Prostate gland (tissue), 2 donors: ENCODE data around the gene ZC3H10.

Experiments used
- CTCF ChIP-seq, 4 experiments: fragments of 200-600 bp in 2 of 4; fragments of 450-650 bp in 2 of 4; sonication (generic) in 2 of 4; IDR thresholded peaks; 1 replicate in 3 of 4; 2 replicates in 1 of 4; pipeline ENCODE4 v1.5.1; 2016 to 2019; ENCODE audit warnings: antibody characterized with exemption in 4 of 4, mild to moderate bottlenecking in 2 of 4, moderate library complexity in 2 of 4
- POLR2A ChIP-seq: fragments of 450-650 bp; IDR thresholded peaks from one replicate; pipeline ENCODE4 v1.6.1; 2016; ENCODE audit warnings: antibody characterized with exemption, mild to moderate bottlenecking

GRCh38 chr12:56130876-56131275 is 12.8 kb downstream of the ZC3H10 start:
- TF ChIP-seq CTCF (IDR thresholded peaks at IDR 0.05): no peak
- no peak for TF ChIP-seq POLR2A
